Mucosa of descending colon (tissue), 3 donors: Measurements from ENCODE around the gene COMT. TPM values are rescaled to one million over a fixed set of nuclear protein-coding genes. Genes with fewer than 3 reads are reported as not detected.

Experiments used
- ATAC-seq: fragments of 200-7000 bp; cut with Tn5 transposase; one replicate; pipeline ENCODE4 v1.9.1; 2020; ENCODE audit warnings: mild to moderate bottlenecking, moderate library complexity
- DNase-seq, 3 donors: peaks; one replicate each; pipeline ENCODE4 v3.0.0-alpha.2; 2020
- H3K36me3 ChIP-seq: fragments of 200-600 bp; one replicate; pipeline ENCODE4 v1.8.0; 2021; ENCODE audit warnings: low read depth, mild to moderate bottlenecking
- H3K4me1 ChIP-seq: fragments of 200-600 bp; one replicate; pipeline ENCODE4 v1.8.0; 2021; ENCODE audit warnings: low read depth, mild to moderate bottlenecking
- H3K4me3 ChIP-seq: fragments of 200-600 bp; one replicate; pipeline ENCODE4 v1.8.0; 2021; ENCODE audit warnings: mild to moderate bottlenecking
- H3K9me3 ChIP-seq: fragments of 200-600 bp; one replicate; pipeline ENCODE4 v1.8.0; 2021; ENCODE audit warnings: mild to moderate bottlenecking
- intact Hi-C, 2 donors: fragments of 100-400 bp; cut with DNase I in 1 of 2; cut with micrococcal nuclease in 1 of 2; formaldehyde crosslinking; loops; one replicate each; pipeline versions ENCODE4 v1.11.0 to v1.11.1; 2022; cut with DNase I, micrococcal nuclease
- total RNA-seq, 3 donors: library from RNA; stranded (reverse); fragmentation: NEBNext Ultra II Directional in 2 of 3; extraction: Animal tissue kit (Norgen Biotek cat#: 25700) in 2 of 3; gene quantifications; one replicate each; pipeline versions ENCODE4 v1.2.1 to v1.2.4, GENCODE V29; 2021 to 2023
- TF ChIP-seq, protein P1 (sequence below): fragments of 200-600 bp; IDR thresholded peaks from one replicate; pipeline ENCODE4 v1.8.0; 2022; ENCODE audit warnings: antibody characterized with exemption, mild to moderate bottlenecking
- donor health status: DM: no; HTN: no; CAD: no; lungs with moderate emphysema.
- donor health status: DM: no; HTN: no; CAD: no.
- donor health status: DM: no; HTN: yes; CAD: no.

The COMT gene
- total RNA-seq, 3 donors from 2014 or later: 61.2 to 88.7 (median 70.7) TPM

DNA sequence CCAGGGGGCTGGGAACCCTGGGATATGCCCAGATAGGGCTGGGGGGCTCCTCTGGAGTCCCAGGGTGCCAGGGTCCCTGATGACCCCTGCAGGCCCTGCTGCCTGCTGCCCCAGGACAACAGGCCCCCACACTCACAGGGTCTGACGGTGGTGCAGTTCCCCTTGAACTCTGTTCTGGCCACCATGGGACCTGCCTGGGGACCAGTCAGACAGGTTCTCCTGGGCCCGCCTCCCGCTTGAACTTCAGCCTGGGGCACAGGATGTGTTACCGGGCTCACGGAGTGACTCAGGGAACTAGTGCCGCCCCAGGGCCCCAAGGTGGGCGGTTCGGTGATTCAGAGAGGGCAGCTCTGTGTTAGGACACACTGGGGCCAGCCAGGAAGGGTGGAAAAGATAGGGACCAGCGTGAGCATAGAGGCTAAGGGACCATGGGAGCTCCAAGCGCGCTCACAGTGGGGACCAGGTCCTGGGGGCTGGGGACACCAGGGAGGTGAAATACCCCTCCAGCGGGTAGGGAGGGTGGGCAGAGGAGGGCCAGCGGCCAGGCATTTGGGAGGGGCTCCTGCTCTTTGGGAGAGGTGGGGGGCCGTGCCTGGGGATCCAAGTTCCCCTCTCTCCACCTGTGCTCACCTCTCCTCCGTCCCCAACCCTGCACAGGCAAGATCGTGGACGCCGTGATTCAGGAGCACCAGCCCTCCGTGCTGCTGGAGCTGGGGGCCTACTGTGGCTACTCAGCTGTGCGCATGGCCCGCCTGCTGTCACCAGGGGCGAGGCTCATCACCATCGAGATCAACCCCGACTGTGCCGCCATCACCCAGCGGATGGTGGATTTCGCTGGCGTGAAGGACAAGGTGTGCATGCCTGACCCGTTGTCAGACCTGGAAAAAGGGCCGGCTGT lies 21.6 kb downstream of the COMT start:
- DNase-seq (peak; percentile 92 to 94 (median 94)), ATAC-seq (peak; percentile 92)
- Histone ChIP-seq H3K4me3 (no peak overlapping the region), H3K4me1 (peaks cover 28% of the 10 kb centered on the region), H3K9me3 (no peaks in the 10 kb centered on the region), H3K36me3 (peaks cover 3% of the 10 kb centered on the region)
- intact Hi-C loops: no loop called here
- TF ChIP-seq, protein P1, sequence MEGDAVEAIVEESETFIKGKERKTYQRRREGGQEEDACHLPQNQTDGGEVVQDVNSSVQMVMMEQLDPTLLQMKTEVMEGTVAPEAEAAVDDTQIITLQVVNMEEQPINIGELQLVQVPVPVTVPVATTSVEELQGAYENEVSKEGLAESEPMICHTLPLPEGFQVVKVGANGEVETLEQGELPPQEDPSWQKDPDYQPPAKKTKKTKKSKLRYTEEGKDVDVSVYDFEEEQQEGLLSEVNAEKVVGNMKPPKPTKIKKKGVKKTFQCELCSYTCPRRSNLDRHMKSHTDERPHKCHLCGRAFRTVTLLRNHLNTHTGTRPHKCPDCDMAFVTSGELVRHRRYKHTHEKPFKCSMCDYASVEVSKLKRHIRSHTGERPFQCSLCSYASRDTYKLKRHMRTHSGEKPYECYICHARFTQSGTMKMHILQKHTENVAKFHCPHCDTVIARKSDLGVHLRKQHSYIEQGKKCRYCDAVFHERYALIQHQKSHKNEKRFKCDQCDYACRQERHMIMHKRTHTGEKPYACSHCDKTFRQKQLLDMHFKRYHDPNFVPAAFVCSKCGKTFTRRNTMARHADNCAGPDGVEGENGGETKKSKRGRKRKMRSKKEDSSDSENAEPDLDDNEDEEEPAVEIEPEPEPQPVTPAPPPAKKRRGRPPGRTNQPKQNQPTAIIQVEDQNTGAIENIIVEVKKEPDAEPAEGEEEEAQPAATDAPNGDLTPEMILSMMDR: no peak

GRCh38 chr22:19963863-19964642 lies 22.5 kb downstream of the COMT start:
- DNase-seq (peak in 1 of 3 donors; percentile 46), ATAC-seq (no peak)
- Histone ChIP-seq H3K9me3 (no peaks in the 10 kb centered on the region), H3K4me3 (no peak overlapping the region), H3K36me3 (peaks cover 3% of the 10 kb centered on the region), H3K4me1 (peaks cover 28% of the 10 kb centered on the region)
- TF ChIP-seq, protein P1: no peak
- intact Hi-C loops: no loop called here

- Histone ChIP-seq H3K4me3 (no peak overlapping the region), H3K36me3 (peaks cover 3% of the 10 kb centered on the region), H3K4me1 (peaks cover 22% of the 10 kb centered on the region), H3K9me3 (no peaks in the 10 kb centered on the region)
- TF ChIP-seq, protein P1: no peak
- ATAC-seq (no peak), DNase-seq (no peak)
- intact Hi-C loops: no loop called here
Observed at GRCh38 chr22:19964701-19965386, 23.3 kb downstream of the COMT start.

DNA sequence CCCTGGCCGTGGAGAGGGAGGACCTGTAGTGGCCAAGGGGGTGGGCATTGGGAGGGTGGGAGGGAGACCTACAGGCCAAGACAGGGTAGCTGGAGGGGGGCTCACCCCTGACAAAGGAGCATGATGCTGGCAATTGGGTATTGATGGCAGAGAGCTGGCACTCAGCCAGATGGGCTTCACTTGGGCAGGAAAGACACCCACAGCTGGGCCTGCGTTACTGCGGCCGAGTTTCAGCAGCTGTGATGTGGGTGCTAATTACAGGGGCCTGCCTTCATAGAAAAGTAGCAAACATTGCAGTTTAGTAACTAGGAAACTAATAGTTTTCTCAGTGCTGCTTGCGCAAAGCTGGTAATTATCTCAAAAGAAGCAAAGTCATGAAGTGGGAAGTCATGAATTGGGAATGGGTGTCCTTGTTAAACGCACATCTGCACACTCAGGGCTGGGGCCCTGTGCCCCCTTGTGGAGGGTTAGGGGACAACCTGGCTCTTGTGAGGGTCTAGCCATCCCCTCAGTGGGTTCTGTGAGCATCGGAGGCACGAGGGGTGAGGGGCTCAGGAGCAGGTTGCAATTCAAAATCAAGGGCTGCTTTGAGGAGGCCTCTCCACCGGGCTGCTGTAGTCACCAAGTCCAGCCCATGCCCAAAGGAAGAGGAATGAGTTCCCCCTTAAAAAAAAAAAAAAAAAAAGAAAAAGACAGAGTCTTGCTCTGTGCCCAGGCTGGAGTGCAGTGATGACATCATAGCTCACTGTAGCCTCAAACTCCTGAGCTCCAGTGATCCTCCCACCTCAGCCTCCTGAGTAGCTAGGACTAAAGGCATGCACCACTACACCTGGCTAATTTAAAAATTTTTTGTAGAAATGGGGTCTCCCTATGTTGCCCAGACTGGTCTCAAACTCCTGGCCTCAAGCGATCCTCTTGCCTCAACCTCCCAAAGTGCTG lies 24.5 kb downstream of the COMT start:
- Histone ChIP-seq H3K4me1 (peaks cover 19% of the 10 kb centered on the region), H3K36me3 (peaks cover 3% of the 10 kb centered on the region), H3K4me3 (no peak overlapping the region), H3K9me3 (no peaks in the 10 kb centered on the region)
- ATAC-seq (no peak), DNase-seq (peak in 1 of 3 donors; percentile 33)
- intact Hi-C loops: no loop called here
- TF ChIP-seq, protein P1: no peak
